Progenitor cell of endocrine pancreas (in vitro differentiated cells): ENCODE data around the gene RSPH10B2. TPM values are rescaled to one million over a fixed set of nuclear protein-coding genes. Genes with fewer than 3 reads are reported as not detected.
A peak's percentile ranks its signal among the peaks of the same experiment; 100 is the strongest.
"Not testable (repeated sequence)": the region's sequence is repeated elsewhere in the genome, so short reads cannot be mapped to it uniquely, and the experiment has no call there.

Experiments
- DNase-seq: peaks from one replicate; pipeline ENCODE4 v3.0.0; 2021; ENCODE audit warnings: low spot score; ENCODE audit not compliant: unreplicated experiment
- H3K27ac Mint-ChIP-seq: 2 replicates; pipeline ENCODE4 v1.8.0; 2021; ENCODE audit warnings: mild to moderate bottlenecking, moderate library complexity, mixed read lengths
- H3K27me3 Mint-ChIP-seq: 2 replicates; pipeline ENCODE4 v1.8.0; 2021; ENCODE audit warnings: mixed read lengths
- H3K36me3 Mint-ChIP-seq: 2 replicates; pipeline ENCODE4 v1.8.0; 2022; ENCODE audit warnings: mixed read lengths; ENCODE audit not compliant: insufficient read depth
- H3K4me1 Mint-ChIP-seq: 2 replicates; pipeline ENCODE4 v1.8.0; 2021; ENCODE audit warnings: low read depth, mixed read lengths
- H3K4me3 Mint-ChIP-seq: 2 replicates; pipeline ENCODE4 v1.8.0; 2021; ENCODE audit warnings: low read depth, mild to moderate bottlenecking, moderate library complexity, mixed read lengths
- H3K9me3 Mint-ChIP-seq: 2 replicates; pipeline ENCODE4 v1.8.0; 2021; ENCODE audit warnings: low read depth, mixed read lengths
- total RNA-seq: library from RNA; stranded (reverse); gene quantifications from 2 replicates; pipeline ENCODE4 v1.2.1, GENCODE V29; 2021
- TF ChIP-seq, protein P1 (sequence below): fragments of 200-600 bp; sonication (generic); IDR thresholded peaks from one replicate; pipeline ENCODE4 v1.5.0; 2021; ENCODE audit warnings: antibody characterized with exemption, mild to moderate bottlenecking; ENCODE audit not compliant: unreplicated experiment

The RSPH10B2 gene
- total RNA-seq, 1 donor from 2014 or later = 3.6 TPM

DNA sequence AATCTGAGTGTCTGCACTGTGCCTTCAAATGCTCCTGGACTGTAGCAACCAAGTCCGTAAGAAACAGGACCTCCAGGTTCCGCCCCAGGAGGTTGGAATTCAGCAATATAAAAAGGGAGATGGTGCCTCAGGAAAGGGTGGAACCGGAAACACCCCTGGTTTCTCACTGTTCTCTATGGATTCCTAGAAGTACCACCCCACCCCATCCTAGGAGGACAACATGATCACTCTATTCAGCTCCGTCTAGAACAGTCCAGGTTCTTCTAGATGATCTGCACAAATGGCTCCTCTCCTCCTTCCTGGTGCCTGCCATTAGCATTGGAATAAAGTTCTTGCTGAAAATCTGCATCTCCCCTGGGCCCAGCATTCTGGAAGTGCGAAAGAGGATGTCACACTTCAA, 39.5 kb upstream of the RSPH10B2 start:
- H3K4me3 Mint-ChIP-seq = no peak overlapping the region
- H3K36me3 Mint-ChIP-seq = no peaks in the 10 kb centered on the region
- H3K27me3 Mint-ChIP-seq = peaks cover 12% of the 10 kb centered on the region
- H3K27ac Mint-ChIP-seq = no peak overlapping the region
- TF ChIP-seq, protein P1, sequence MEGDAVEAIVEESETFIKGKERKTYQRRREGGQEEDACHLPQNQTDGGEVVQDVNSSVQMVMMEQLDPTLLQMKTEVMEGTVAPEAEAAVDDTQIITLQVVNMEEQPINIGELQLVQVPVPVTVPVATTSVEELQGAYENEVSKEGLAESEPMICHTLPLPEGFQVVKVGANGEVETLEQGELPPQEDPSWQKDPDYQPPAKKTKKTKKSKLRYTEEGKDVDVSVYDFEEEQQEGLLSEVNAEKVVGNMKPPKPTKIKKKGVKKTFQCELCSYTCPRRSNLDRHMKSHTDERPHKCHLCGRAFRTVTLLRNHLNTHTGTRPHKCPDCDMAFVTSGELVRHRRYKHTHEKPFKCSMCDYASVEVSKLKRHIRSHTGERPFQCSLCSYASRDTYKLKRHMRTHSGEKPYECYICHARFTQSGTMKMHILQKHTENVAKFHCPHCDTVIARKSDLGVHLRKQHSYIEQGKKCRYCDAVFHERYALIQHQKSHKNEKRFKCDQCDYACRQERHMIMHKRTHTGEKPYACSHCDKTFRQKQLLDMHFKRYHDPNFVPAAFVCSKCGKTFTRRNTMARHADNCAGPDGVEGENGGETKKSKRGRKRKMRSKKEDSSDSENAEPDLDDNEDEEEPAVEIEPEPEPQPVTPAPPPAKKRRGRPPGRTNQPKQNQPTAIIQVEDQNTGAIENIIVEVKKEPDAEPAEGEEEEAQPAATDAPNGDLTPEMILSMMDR = no peak
- H3K9me3 Mint-ChIP-seq = no peaks in the 10 kb centered on the region
- no peak for DNase-seq
- no peaks in the 10 kb centered on the region for H3K4me1 Mint-ChIP-seq

DNA sequence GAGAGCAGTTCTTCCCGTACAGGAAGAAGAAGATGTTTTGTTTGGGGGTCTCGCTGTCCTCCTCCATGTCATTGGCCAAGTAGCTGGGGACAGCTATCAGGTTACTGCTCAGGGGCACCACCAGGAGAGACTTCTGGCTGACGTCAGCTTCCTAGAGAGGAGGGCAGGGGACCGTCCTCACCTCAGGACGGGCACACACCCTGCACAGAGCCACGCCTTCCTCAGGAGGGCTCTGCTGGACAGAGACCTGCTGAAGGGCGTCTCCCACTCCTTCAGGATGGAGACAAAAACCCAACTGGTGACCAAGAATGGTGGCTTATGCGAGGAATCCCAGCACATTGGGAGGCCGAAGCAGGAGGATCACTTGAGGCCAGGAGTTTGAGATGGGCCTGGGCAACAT, 38.0 kb upstream of the RSPH10B2 start:
- H3K36me3 Mint-ChIP-seq, H3K9me3 Mint-ChIP-seq, DNase-seq, H3K27me3 Mint-ChIP-seq, H3K4me1 Mint-ChIP-seq, H3K4me3 Mint-ChIP-seq, H3K27ac Mint-ChIP-seq: not testable (repeated sequence)

DNA sequence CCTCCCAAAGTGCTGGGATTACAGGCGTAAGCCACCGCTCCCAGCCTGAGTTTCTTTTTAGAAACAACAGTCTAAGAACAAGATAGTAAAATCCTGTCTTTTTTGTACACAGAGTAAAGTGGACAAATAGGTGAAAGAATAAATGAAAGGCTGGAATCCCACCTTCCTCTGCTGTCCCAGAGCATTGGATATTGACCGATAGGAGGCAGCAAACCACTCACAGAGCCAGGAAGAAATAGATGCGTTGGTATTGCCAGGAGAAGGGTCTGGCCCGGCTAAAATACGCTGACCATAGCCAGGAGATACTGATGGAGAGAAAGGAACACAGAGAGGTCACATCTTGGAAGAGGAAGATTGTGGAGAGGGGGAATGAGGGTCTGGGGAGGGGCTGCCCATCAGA, 35.8 kb upstream of the RSPH10B2 start:
- TF ChIP-seq, protein P1 = no peak

DNA sequence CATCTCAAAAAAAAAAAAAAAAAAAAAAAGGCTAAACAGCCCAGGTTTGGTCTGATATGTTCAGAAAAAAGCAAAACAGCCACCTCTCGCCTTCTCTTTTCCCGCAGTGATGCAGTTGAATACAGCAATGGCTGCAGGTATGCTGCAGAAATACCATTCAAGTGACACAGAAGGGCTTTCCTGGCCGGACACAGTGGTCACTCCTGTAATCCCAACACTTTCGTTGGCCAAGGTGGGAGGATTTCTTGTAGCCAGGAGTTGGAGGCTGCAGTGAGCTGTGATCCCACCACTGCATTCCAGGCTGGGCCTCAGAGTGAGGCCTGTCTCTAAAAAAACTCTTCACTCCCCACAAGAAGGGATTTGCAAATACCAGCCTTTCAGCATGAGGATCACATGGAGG, 29.6 kb upstream of the RSPH10B2 start:
- not testable (repeated sequence) for H3K27me3 Mint-ChIP-seq, H3K9me3 Mint-ChIP-seq, H3K4me3 Mint-ChIP-seq, H3K36me3 Mint-ChIP-seq, H3K27ac Mint-ChIP-seq, H3K4me1 Mint-ChIP-seq, DNase-seq

More for the DNA sequence above, 35.8 kb upstream of the RSPH10B2 start:
- no peaks in the 10 kb centered on the region for H3K9me3 Mint-ChIP-seq
- no peak for DNase-seq
- H3K27ac Mint-ChIP-seq = no peak overlapping the region
- H3K4me1 Mint-ChIP-seq = no peaks in the 10 kb centered on the region
- H3K4me3 Mint-ChIP-seq = no peak overlapping the region
- no peaks in the 10 kb centered on the region for H3K36me3 Mint-ChIP-seq
- peaks cover 7% of the 10 kb centered on the region for H3K27me3 Mint-ChIP-seq

DNA sequence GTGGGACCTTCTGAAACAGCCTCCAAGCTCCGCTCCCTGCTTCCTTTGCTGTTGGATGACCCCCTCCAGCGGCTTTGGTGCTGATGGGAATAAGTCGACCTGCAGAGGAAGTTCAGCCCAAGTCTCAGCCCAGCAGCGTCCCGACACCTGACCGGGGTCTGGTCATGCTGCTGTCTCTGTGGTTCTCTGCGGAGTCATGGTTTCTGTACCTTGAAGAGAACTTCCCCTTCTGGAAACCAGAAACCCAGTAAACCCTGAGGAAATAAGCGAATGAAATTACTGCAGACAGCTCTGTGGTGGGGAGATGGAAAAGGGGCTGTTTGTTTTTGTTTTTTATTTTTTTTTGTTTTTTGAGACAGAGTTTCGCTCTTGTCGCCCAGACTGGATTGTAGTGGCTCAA, 28.9 kb upstream of the RSPH10B2 start:
- Mint-ChIP-seq H3K36me3 (peaks cover 2% of the 10 kb centered on the region), H3K4me3 (no peak overlapping the region), H3K4me1 (peaks cover 2% of the 10 kb centered on the region), H3K27ac (no peak overlapping the region), H3K27me3 (peaks cover 5% of the 10 kb centered on the region), H3K9me3 (no peaks in the 10 kb centered on the region)
- no peak for DNase-seq
- TF ChIP-seq, protein P1 = no peak

DNA sequence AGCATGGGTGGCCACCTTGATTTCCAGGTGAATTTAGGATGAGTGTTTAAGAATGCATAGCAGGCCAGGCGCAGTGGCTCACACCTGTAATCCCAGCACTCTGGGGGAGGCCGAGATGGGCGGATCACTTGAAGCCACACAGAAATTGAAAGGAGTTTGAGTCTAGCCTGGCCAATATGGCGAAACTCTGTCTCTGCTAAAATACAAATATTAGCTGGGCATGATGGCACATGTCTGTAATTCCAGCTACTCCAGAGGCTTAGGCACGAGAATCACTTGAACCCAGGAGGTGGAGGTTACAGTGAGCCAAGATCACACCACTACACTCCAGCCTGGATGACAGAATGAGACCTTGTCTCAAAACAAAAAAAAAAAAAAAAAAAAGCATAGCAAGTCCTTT, 27.6 kb upstream of the RSPH10B2 start:
- DNase-seq, H3K9me3 Mint-ChIP-seq, H3K27me3 Mint-ChIP-seq, H3K36me3 Mint-ChIP-seq, H3K27ac Mint-ChIP-seq, H3K4me3 Mint-ChIP-seq: not testable (repeated sequence)
- H3K4me1 Mint-ChIP-seq = peaks cover 10% of the 10 kb centered on the region

DNA sequence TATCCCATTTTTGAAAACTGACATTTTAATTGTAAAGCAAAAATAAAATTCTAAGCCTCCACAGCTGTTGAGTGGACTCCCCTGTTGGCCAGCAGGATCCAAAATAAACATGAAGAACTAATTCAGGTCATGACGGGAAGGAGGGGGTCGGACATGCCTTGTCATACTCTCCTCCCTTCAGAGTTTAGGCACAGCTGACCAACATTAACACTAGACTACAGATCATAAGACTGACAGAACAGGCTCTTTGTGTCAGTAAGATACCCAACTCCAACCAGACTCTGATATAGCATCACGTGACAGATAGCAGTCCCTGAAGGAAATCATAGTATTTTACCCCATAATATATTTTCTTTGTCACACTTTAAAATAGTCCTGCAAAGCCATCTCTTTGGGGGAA, 26.2 kb upstream of the RSPH10B2 start:
- Mint-ChIP-seq H3K27me3 (peaks cover 5% of the 10 kb centered on the region), H3K9me3 (no peaks in the 10 kb centered on the region), H3K27ac (no peak overlapping the region), H3K4me3 (no peak overlapping the region), H3K4me1 (peaks cover 10% of the 10 kb centered on the region), H3K36me3 (peaks cover 5% of the 10 kb centered on the region)
- TF ChIP-seq, protein P1 = no peak
- no peak for DNase-seq

DNA sequence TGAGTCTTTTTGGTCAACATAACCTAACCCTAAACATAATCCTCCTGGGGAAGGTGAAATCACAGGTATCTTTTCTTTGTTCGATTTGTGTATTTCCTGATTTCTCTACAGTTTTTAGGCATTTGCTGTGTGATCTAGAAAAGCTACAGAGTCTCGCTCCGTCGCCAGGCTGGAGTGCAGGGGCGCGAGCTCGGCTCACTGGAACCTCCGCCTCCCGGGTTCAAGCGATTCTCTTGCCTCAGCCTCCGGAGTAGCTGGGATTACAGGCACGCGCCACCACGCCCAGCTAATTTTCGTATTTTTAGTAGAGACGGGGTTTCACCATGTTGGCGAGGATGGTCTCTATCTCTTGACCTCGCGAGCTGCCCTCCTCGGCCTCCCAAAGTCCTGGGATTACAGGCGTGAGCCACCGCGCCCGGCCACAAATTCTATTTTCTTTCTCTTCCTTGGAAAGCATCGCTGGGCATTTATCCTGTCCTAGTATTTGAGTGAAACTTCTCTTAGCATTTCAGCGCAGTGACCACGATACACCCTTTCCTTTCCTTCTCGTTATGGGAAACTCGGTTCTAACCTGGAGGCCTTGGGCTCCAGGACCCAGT, 24.9 kb upstream of the RSPH10B2 start:
- Mint-ChIP-seq H3K36me3 (peaks cover 12% of the 10 kb centered on the region), H3K4me3 (peak overlapping the region; percentile 87), H3K4me1 (peaks cover 10% of the 10 kb centered on the region), H3K27ac (peak overlapping the region; percentile 84)
- H3K27me3 Mint-ChIP-seq, H3K9me3 Mint-ChIP-seq, DNase-seq: not testable (repeated sequence)
